Neural cell (in vitro differentiated cells): ENCODE measurements around the gene FXYD2.

Experiments used
- CTCF ChIP-seq: fragments of 450-650 bp; IDR thresholded peaks from 2 replicates; pipeline ENCODE4 v1.5.1; 2014; ENCODE audit warnings: antibody characterized with exemption, mild to moderate bottlenecking, moderate library complexity; ENCODE audit not compliant: poor library complexity, severe bottlenecking
- EP300 ChIP-seq: fragments of 450-650 bp; conservative IDR thresholded peaks from 2 replicates; pipeline ENCODE4 v1.6.1; 2014; ENCODE audit warnings: antibody characterized with exemption, mild to moderate bottlenecking, moderate library complexity; ENCODE audit not compliant: poor library complexity, severe bottlenecking
- EZH2 ChIP-seq: fragments of 200-600, 300-800 bp; shearing (Covaris generic), sonication (generic); IDR thresholded peaks from 2 replicates; pipeline ENCODE4 v1.6.1; 2014; ENCODE audit warnings: antibody characterized with exemption, low read length, borderline replicate concordance, mild to moderate bottlenecking; ENCODE audit not compliant: insufficient read depth, poor library complexity, severe bottlenecking
- POLR2AphosphoS5 ChIP-seq: IDR thresholded peaks from 2 replicates; pipeline ENCODE4 v1.6.1; 2012
- RAD21 ChIP-seq: fragments of 450-650 bp; conservative IDR thresholded peaks from 2 replicates; pipeline ENCODE4 v1.6.1; 2014; ENCODE audit warnings: antibody characterized with exemption, mild to moderate bottlenecking, moderate library complexity
- REST ChIP-seq: IDR thresholded peaks from 2 replicates; pipeline ENCODE4 v1.6.1; 2012; ENCODE audit warnings: borderline replicate concordance
- SMC3 ChIP-seq: fragments of 450-650 bp; conservative IDR thresholded peaks from 2 replicates; pipeline ENCODE4 v1.6.1; 2014; ENCODE audit warnings: antibody characterized with exemption, mild to moderate bottlenecking, moderate library complexity; ENCODE audit not compliant: poor library complexity
- TAF1 ChIP-seq: IDR thresholded peaks from 2 replicates; pipeline ENCODE4 v1.6.1; 2012; ENCODE audit warnings: low read depth

- no peak for TF ChIP-seq RAD21
- TF ChIP-seq REST: no peak
- no peak for TF ChIP-seq CTCF
- no peak for TF ChIP-seq SMC3
- TF ChIP-seq EZH2: no peak
- TF ChIP-seq TAF1: no peak
- no peak for TF ChIP-seq EP300
- TF ChIP-seq POLR2AphosphoS5: no peak
Observed at GRCh38 chr11:117851106-117851505, 26.6 kb upstream of the FXYD2 start.
